GM12878 (cell line): ENCODE measurements around the gene MEIOB. TPM values are rescaled to one million over a fixed set of nuclear protein-coding genes. Genes with fewer than 3 reads are reported as not detected.

ENCODE experiments used
- ATAC-seq: fragments of 200-7000 bp; cut with Tn5 transposase; 3 replicates; pipeline ENCODE4 v1.9.1; 2020; ENCODE audit warnings: mild to moderate bottlenecking, moderate library complexity
- BruUV-seq: library from RNA; stranded (reverse); fragments of 400-500 nt; replicated peaks from 2 replicates; lab custom pipeline; 2021; lab: Mats Ljungman, UMichigan
- CTCF ChIA-PET: fragments of 300-600 bp; sonication (Branson Sonifier 250); formaldehyde crosslinking; extraction: SDS; loops from one replicate; lab custom pipeline; 2021; ENCODE audit warnings: inconsistent platforms; lab: Yijun Ruan, JAX
- POLR2A ChIA-PET: fragments of 350-600 bp; formaldehyde crosslinking; extraction: SDS; loops from one replicate; lab custom pipeline; 2021; ENCODE audit warnings: inconsistent platforms; lab: Charles Lee
- RAD21 ChIA-PET: fragments of 300-600 bp; sonication (Branson Sonifier 250); formaldehyde crosslinking; loops from one replicate; lab custom pipeline; 2023; ENCODE audit warnings: antibody characterized with exemption; ENCODE audit not compliant: unreplicated experiment; lab: Charles Lee
- SMC1A ChIA-PET: fragments of 300-600 bp; sonication (Branson Sonifier 250); formaldehyde crosslinking; loops from one replicate; lab custom pipeline; 2023; ENCODE audit not compliant: unreplicated experiment, uncharacterized antibody; lab: Charles Lee
- DNase-seq: peaks from one replicate; pipeline ENCODE4 v3.0.0-alpha.2; 2011; ENCODE audit warnings: low read depth, low spot score
- FAIRE-seq: peaks from 3 replicates; lab custom pipeline; 2011; peaks lifted over from hg19 to GRCh38; lab: Jason Lieb, UNC
- H2AFZ ChIP-seq: 2 replicates; pipeline ENCODE4 v1.6.0; 2011; ENCODE audit warnings: low read depth, low read length, control low read depth; ENCODE audit not compliant: control insufficient read depth
- H3K27ac ChIP-seq: 2 replicates; pipeline ENCODE4 v1.5.1; 2011; ENCODE audit warnings: control low read depth; ENCODE audit not compliant: control insufficient read depth, insufficient read depth
- H3K27me3 ChIP-seq, 2 experiments: replicated peaks in 1 of 2; 2 replicates each; pipeline versions ENCODE4 v1.6.0 to v1.6.1; 2011; ENCODE audit warnings: low read length in 1 of 2; ENCODE audit not compliant: control insufficient read depth in 2 of 2, insufficient read depth in 2 of 2
- H3K36me3 ChIP-seq, 2 experiments: 2 replicates each; pipeline ENCODE4 v1.5.1; 2011; ENCODE audit warnings: low read length in 1 of 2; ENCODE audit not compliant: control insufficient read depth in 2 of 2, insufficient read depth in 2 of 2
- H3K4me1 ChIP-seq: 2 replicates; pipeline ENCODE4 v1.6.1; 2011; ENCODE audit warnings: mild to moderate bottlenecking, low read length, moderate library complexity, mixed read lengths; ENCODE audit not compliant: control insufficient read depth, insufficient read depth
- H3K4me2 ChIP-seq: 2 replicates; pipeline ENCODE4 v1.6.0; 2011; ENCODE audit warnings: control low read depth; ENCODE audit not compliant: control insufficient read depth, insufficient read depth
- H3K4me3 ChIP-seq: fragments of 200-600 bp; sonication (generic); 2 replicates; pipeline ENCODE4 v1.5.1; 2016
- H3K79me2 ChIP-seq: 2 replicates; pipeline ENCODE4 v1.6.0; 2011; ENCODE audit warnings: low read length; ENCODE audit not compliant: control insufficient read depth, insufficient read depth
- H3K9ac ChIP-seq: 2 replicates; pipeline ENCODE4 v1.8.0; 2011; ENCODE audit warnings: low read length, control low read depth, mixed read lengths; ENCODE audit not compliant: control insufficient read depth, insufficient read depth
- H3K9me3 ChIP-seq: replicated peaks from 3 replicates; pipeline ENCODE4 v1.5.1; 2011; ENCODE audit warnings: mild to moderate bottlenecking, low read length; ENCODE audit not compliant: control insufficient read depth, insufficient read depth
- H4K20me1 ChIP-seq: 2 replicates; pipeline ENCODE4 v1.6.0; 2011; ENCODE audit not compliant: control insufficient read depth, insufficient read depth
- BACH1 ChIP-seq: fragments of 450-650 bp; IDR thresholded peaks from 2 replicates; pipeline ENCODE4 v1.6.1; 2017; ENCODE audit warnings: mild to moderate bottlenecking, borderline replicate concordance
- EED ChIP-seq: sonication (generic); IDR thresholded peaks from 2 replicates; pipeline ENCODE4 v1.6.1; 2016; ENCODE audit warnings: antibody characterized with exemption, low read depth
- MYB ChIP-seq: fragments of 150-350 bp; IDR thresholded peaks from 2 replicates; pipeline ENCODE4 v1.6.1; 2014; ENCODE audit warnings: mild to moderate bottlenecking, low read depth, low read length, borderline replicate concordance
- SMC3 ChIP-seq: IDR thresholded peaks from 2 replicates; pipeline ENCODE4 v1.6.1; 2011; ENCODE audit warnings: low read length, improper control_type of control experiment, borderline replicate concordance
- SPI1 ChIP-seq: IDR thresholded peaks from 2 replicates; pipeline ENCODE4 v1.6.1; 2011; ENCODE audit warnings: low read depth, mild to moderate bottlenecking, low read length, moderate library complexity, borderline replicate concordance; ENCODE audit not compliant: insufficient read depth
- SREBF2 ChIP-seq: IDR thresholded peaks from 2 replicates; pipeline ENCODE4 v1.6.1; 2012; ENCODE audit warnings: mild to moderate bottlenecking, low read length
- TCF3 ChIP-seq: IDR thresholded peaks from 2 replicates; pipeline ENCODE4 v1.6.1; 2012; ENCODE audit warnings: low read depth, mild to moderate bottlenecking, low read length, borderline replicate concordance; ENCODE audit not compliant: insufficient read depth
- ZNF217 ChIP-seq: fragments of 450-650 bp; IDR thresholded peaks from 2 replicates; pipeline ENCODE4 v1.6.1; 2017; ENCODE audit warnings: antibody characterized with exemption, mild to moderate bottlenecking
- ZZZ3 ChIP-seq: IDR thresholded peaks from 2 replicates; pipeline ENCODE4 v1.6.1; 2011; ENCODE audit warnings: low read depth; ENCODE audit not compliant: control insufficient read depth, insufficient read length
- WGBS: methylation state at CpG from one replicate; pipeline ENCODE4 v1.1.6; 2016; ENCODE audit warnings: low lambda C conversion rate; ENCODE audit not compliant: insufficient replicate concordance, insufficient coverage; ENCODE audit errors: missing lambda C conversion rate; 5-methylcytosine and 5-hydroxymethylcytosine counted together
- in situ Hi-C: fragments of 300-500 bp; cut with MboI; formaldehyde crosslinking; loops from 9 replicates; pipeline ENCODE4 v1.14.3; 2018; ENCODE audit warnings: mixed read lengths
- intact Hi-C: fragments of 100-400 bp; cut with micrococcal nuclease; formaldehyde crosslinking; loops from one replicate; pipeline ENCODE4 v1.14.2; 2022; ENCODE audit not compliant: unreplicated experiment
- polyA plus RNA-seq, 11 experiments: library from polyadenylated mRNA; depleted of rRNA in 4 of 11; unstranded in 6 of 11; stranded (reverse) in 5 of 11; fragments of >200 nt; fragmentation: Nextera tagmentation in 4 of 11; fragmentation: Illumina TruSeq in 1 of 11; extraction: Ambion mirVana in 4 of 11; extraction: Trizol in 1 of 11; gene quantifications; 1 replicate in 1 of 11; 2 replicates in 10 of 11; pipeline versions ENCODE4 v1.2.1 to v1.2.3, GENCODE V29; 2011 to 2016; ENCODE audit warnings: inconsistent platforms in 2 of 11, missing spikeins in 2 of 11, low read depth in 1 of 11
- total RNA-seq, 4 experiments: library from RNA; depleted of rRNA in 3 of 4; stranded (reverse); fragments of >200 nt in 3 of 4; fragmentation: Illumina TruSeq in 1 of 4; extraction: Trizol in 1 of 4; gene quantifications; 2 replicates each; pipeline versions ENCODE4 v1.2.1 to v1.2.3, GENCODE V29; 2013 to 2021
- TF ChIP-seq, protein P1 (sequence below): fragments of 450-650 bp; IDR thresholded peaks from 2 replicates; pipeline ENCODE4 v1.6.1; 2017; ENCODE audit warnings: mild to moderate bottlenecking, moderate library complexity

The MEIOB gene
- total and polyA plus RNA-seq, 10 of the 15 experiments (the other 5 are each of a cell fraction or from before 2014, with no cell fraction given), result 0.04 to 0.26 (median 0.09) TPM; not detected in 5

DNA sequence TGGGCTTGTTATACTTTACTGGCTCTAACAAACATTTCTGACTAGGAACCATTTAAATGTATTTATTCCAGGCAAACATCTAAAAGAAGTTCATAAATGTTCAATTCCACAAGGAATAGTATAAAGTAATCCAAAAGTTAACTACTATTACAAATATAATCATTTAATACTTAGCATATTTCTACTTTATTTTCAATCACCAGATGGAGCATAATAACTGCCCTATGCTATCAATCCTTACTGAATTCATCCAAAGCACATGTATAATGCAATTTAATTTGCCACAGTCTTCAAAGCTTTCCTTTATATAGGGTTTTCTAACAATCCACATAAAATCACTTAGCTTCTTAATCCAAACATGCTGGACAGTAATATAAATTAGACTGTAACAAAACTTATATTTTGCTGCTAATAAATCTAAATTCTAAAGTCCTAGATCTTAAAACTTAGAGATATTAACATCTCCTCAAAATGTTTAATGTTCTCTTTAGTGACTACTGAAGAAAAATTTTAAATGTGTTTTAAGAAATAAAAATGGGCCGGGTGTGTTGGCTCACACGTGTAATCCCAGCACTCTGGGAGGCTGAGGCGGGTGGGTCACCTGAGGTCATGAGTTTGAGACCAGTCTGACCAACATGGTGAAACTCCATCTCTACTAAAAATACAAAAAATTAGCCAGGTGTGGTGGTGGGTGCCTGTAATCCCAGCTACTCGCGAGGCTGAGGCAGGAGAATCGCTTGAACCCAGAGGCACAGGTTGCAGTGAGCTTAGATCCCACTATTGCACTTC lies 5.9 kb downstream of the MEIOB start:
- WGBS, result 54% methylated on average over 6 of the region's 6 CpGs
- H3K4me3 ChIP-seq, result no peak overlapping the region
- ChIA-PET SMC1A (interaction anchor here (1.3 to 1.6 kb wide), 4 partner anchors 10 to 64 kb away, joined by 3 to 6 read pairs (median 4); no protein-coding TSS in a partner anchor), RAD21 (interaction anchor here (1.1 to 1.4 kb wide), 2 partner anchors 77 to 99 kb away, joined by 4 to 5 read pairs; partner anchors contain the start of genes MSRB1 and RPS2), POLR2A (interaction anchor here (1.0 to 1.2 kb wide), 2 partner anchors 62 to 100 kb away, joined by 3 to 4 read pairs; no protein-coding TSS in a partner anchor), CTCF (interaction anchor here (0.9 to 3.1 kb wide), 4 partner anchors 9 to 138 kb away, joined by 3 to 12 read pairs (median 6); no protein-coding TSS in a partner anchor)
- in situ Hi-C loops (loop anchor here (10.0 kb wide), 2 partner anchors 69 to 279 kb away; partner anchors contain the start of gene RAB26), intact Hi-C loops (no loop called here)
- no peak overlapping the region for H3K27ac ChIP-seq
- DNase-seq (no peak), ATAC-seq (no peak), FAIRE-seq (no peak)
- no peak overlapping the region for H3K4me2 ChIP-seq
- H2AFZ ChIP-seq, result no peak overlapping the region
- no peaks in the 10 kb centered on the region; a peak in 1 of 4 replicates for H3K27me3 ChIP-seq
- TF ChIP-seq SPI1, result no peak
- TF ChIP-seq BACH1, result no peak
- TF ChIP-seq SREBF2, result no peak
- no peak for TF ChIP-seq TCF3
- TF ChIP-seq ZZZ3, result no peak
- TF ChIP-seq, protein P1, sequence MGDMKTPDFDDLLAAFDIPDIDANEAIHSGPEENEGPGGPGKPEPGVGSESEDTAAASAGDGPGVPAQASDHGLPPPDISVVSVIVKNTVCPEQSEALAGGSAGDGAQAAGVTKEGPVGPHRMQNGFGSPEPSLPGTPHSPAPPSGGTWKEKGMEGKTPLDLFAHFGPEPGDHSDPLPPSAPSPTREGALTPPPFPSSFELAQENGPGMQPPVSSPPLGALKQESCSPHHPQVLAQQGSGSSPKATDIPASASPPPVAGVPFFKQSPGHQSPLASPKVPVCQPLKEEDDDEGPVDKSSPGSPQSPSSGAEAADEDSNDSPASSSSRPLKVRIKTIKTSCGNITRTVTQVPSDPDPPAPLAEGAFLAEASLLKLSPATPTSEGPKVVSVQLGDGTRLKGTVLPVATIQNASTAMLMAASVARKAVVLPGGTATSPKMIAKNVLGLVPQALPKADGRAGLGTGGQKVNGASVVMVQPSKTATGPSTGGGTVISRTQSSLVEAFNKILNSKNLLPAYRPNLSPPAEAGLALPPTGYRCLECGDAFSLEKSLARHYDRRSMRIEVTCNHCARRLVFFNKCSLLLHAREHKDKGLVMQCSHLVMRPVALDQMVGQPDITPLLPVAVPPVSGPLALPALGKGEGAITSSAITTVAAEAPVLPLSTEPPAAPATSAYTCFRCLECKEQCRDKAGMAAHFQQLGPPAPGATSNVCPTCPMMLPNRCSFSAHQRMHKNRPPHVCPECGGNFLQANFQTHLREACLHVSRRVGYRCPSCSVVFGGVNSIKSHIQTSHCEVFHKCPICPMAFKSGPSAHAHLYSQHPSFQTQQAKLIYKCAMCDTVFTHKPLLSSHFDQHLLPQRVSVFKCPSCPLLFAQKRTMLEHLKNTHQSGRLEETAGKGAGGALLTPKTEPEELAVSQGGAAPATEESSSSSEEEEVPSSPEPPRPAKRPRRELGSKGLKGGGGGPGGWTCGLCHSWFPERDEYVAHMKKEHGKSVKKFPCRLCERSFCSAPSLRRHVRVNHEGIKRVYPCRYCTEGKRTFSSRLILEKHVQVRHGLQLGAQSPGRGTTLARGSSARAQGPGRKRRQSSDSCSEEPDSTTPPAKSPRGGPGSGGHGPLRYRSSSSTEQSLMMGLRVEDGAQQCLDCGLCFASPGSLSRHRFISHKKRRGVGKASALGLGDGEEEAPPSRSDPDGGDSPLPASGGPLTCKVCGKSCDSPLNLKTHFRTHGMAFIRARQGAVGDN, result no peak
- TF ChIP-seq MYB, result no peak
- no peak for TF ChIP-seq ZNF217
- no peak for TF ChIP-seq SMC3
- no peak for TF ChIP-seq EED
- H4K20me1 ChIP-seq, result no peaks in the 10 kb centered on the region
- no peaks in the 10 kb centered on the region for H3K9me3 ChIP-seq
- no TSS peak for BruUV-seq
- no peak overlapping the region for H3K9ac ChIP-seq
- no peaks in the 10 kb centered on the region for H3K36me3 ChIP-seq
- H3K79me2 ChIP-seq, result no peaks in the 10 kb centered on the region
- H3K4me1 ChIP-seq, result no peaks in the 10 kb centered on the region
